GM21576 (cell line): ENCODE data around the gene LCN9.
"Not testable (repeated sequence)": the region's sequence is repeated elsewhere in the genome, so short reads cannot be mapped to it uniquely, and the experiment has no call there.

Experiments used
- ATAC-seq: cut with Tn5 transposase; IDR thresholded peaks from one replicate; pipeline ENCODE4 v1.9.1; 2021; ENCODE audit warnings: mild to moderate bottlenecking, moderate library complexity; ENCODE audit not compliant: unreplicated experiment

The LCN9 gene

DNA sequence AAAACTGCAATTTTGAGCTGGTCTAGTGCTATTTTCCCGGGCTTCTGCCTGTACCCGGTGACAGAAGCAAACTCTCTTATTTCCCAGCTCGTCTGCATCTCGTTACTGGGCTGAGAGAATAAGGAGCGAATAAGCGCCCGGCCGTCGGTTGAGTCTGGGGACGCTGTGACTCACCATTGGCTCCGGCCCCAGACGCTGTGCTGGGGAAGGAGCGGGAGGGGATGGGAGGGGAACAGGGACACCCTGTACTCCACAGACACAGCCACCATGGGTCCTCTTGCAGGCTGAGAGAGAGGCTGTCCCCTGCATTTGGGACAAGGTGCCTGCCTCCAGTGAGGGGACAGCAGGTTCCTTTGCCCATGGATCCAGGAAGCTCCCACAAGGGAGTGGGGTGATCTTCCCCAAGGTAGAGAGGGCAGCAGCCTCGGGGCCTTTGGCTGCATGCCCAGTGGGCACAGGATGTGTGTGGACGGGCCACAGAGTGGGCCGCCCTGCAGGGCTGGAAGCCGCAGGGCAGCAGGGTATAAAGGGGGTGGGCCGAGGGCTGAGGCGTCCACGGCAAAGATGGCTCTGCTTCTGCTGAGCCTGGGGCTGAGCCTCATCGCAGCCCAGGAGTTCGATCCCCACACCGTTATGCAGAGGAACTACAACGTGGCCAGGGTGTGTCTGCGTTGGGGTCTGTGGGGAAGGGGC is at the start of gene LCN9:
Gene LCN9, plus strand, starts transcription at position 552 of the 693 bp plus-strand sequence. Its CDS starts 13 bp downstream, at position 565.
- no peak for ATAC-seq

- ATAC-seq, result no peak
Measured at GRCh38 chr9:135613946-135614805, 48.9 kb upstream of the LCN9 start.

DNA sequence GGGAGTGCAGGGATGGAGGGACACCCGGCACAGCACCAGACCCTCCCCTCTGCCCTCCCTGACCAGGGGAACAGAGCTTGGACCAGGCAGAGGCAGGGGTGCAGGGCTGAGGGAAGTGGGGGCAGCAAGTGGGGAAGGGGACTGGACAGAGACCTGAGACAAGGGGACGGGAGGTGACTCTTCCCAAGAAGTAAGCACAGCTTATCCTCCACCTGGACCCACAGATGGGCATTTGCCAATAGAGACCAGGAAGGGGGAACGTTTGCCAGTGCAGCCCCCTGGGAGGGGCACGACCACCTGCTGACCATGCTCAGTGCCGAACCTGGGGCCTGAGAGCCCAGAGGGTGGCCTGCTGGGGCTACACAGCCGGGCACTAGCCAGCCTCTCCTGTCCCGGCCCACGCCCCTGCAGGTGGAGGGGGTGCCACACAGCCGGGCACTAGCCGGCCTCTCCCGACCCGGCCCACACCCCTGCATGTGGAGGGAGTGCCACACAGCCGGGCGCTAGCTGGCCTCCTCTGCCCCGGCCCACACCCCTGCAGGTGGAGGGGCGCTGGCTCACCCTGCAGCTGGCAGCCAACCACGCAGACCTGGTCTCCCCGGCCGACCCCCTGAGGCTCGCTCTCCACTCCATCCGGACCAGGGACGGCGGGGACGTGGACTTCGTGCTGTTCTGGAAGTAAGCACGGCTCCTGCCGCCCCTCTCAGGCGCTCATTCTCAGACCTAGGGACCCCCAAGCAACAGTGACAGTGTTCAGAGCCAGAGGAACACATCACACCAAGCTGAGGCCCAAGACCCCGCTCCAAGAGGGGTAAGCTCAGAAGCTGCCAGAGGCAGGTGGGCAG is 48.1 kb upstream of the LCN9 start:
- no peak for ATAC-seq

- ATAC-seq, result no peak
Measured at GRCh38 chr9:135615666-135616618, 47.2 kb upstream of the LCN9 start.

DNA sequence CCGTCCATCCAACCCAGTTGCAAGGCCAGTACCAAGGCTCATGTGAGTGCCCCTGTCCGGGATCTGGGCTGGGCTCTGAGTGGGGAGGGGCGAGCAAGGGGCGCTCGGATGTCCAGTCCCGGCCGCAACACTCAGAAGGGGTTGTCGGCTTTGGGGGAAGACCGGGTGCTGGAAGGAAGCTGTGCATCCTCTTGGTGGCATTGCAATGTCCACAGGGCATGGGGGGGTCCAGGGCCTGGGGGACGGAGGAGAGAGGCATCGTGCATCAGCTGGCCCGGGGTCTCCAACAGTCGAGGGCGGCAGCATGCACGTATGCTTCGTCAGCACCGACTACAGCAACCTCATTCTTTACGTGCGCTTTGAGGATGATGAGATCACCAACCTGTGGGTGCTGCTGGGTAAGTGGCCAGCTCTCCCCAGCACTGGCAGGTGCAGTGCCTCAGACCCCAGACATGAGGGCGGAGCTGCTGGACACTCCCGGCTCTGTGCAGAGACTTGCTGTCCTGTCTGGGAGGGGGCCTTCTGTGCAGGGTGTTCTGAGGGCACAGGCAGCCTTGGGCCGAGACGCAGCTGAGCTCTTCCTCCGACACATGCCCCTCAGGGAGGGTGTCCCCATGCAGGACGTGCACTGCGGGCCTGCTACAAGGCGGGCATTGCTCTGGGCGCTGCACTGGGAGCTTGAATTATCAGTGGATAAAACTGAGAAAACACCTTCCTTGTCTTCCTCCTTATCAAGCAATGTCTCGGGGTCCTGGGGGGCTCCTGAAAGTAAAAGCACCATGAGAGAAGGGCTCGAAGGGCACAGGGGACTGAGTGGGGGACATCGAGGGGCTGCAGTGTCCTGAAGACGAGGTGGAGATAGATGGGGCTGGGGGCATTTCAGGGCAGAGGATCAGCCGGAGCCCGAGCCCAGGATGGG is 46.2 kb upstream of the LCN9 start:
- ATAC-seq, result no peak

DNA sequence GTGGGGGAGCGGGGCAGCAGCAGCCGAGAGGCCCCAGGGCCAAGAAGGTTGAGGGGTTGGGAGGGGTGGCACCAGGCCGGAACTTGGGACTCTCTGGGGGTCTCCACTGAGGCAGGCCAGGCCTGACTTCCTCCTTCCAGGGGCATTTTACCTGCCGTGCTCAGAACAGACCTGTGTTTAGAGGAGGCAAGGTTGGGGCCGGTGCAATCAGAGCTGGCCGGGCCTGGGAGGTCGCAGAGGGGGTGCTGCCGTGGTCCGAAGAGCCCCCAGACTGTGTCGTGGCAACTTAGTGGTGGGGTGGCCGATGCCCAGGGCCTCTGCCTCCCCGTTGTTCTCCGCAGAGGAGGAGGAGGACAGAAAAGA is 45.6 kb upstream of the LCN9 start:
- no peak for ATAC-seq

DNA sequence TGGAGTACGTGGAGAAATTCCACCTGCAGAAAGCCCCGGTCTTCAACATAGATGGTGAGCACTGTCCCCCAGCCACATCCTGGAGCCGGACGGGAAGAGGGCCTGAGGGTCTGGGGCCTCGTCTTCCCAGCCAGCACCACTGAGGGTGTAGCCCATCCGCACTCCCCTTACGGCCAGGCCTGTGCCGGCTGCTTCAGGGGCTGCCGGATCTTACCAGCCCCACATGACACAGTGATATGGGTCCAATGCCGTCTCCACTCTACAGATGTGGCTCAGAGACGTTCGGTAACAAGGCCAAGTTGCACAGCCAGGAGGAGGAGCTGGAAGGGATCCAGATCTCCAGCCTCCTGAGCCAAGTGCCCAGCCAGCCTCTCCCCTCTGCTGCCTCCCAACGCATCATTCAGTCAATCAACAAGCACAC is 45.1 kb upstream of the LCN9 start:
- no peak for ATAC-seq

DNA sequence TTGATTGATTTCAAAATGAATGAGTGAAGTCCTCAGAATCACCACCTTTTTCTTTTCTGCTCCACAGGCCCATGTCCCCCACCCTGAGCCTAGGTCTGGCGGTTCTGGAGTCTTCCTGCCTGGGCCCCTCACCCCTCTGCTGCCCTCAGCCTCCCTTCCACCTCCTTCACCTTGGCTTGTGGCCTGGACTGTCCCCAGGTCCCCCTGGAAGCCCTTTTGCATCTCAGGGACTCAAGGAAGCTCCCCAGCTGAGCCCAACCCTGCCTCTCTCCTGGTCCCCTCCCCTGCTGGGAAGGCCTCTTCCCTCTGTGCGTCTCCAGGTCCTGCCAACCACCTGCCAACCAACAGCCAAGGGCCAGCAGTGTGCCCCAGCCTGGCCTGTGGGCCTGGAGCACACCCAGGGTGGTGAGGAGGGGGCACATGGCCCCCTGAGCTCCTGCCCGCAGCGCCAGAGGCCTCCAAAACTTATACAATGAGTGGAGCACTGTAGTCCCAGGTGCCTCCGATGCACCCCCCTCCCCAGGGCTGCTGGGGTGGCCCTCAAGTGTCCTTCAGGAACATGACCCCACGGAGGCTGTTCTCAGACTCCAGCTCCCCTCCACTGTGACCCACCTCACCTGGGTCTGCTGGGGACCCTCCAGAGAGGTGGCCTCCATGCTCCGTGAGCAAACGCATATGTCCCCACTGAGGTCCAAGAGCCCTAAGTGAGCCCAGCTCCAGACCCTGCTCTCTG is 44.1 kb upstream of the LCN9 start:
- no peak for ATAC-seq

- no peak for ATAC-seq
Measured at GRCh38 chr9:135619599-135619886, 43.6 kb upstream of the LCN9 start.

GRCh38 chr9:135620558-135620957 is 42.6 kb upstream of the LCN9 start:
- ATAC-seq, result no peak

- no peak for ATAC-seq
Measured at GRCh38 chr9:135622415-135623020, 40.6 kb upstream of the LCN9 start.

- ATAC-seq, result no peak
Measured at GRCh38 chr9:135624282-135624681, 38.8 kb upstream of the LCN9 start.

- ATAC-seq, result no peak
Measured at GRCh38 chr9:135632841-135633240, 30.3 kb upstream of the LCN9 start.

DNA sequence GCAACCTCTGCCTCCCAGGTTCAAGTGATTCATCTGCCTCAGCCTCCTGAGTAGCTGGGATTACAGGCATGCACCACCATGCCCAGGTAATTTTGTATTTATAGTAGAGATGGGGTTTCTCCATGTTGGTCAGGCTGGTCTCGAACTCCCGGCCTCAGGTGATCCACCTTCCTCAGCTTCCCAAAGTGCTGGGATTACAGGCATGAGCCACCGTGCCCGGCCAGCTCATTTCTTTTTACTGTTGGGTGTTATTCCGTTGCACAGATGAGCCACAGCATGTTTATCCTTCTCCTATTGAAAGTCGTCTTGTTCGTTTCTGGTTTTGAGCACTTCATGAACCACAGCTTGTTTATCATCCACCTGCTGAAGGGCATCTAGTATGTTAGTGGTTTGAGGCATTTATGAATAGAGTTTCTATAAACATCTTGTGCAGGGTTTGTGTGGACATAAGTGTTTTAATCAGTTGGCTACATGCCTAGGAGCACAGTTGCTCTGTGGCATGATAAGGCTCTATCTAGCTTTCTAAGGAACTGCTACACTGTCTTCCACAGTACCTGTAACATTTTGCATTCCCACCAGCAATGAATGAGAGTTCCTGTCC is 26.1 kb upstream of the LCN9 start:
- not testable (repeated sequence) for ATAC-seq

DNA sequence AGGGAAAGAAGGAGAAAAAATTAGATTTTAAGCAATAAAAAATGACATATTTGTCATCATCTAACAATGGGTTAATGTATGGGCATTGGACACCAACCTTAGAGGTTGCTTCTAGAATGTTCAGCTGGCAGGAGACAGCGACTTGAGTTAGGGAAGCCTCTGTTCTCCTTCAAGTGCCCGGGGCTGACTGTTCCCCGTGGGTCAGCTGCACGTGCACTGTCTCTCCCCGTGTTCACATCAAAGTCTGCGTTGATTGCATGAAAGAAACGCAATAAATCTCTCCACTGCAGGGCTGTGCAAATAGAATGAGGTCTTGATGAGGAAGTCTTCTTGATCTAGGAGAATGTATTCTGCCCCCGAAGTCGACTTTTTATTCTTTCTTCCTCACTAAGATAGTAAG is 23.9 kb upstream of the LCN9 start, which contains the start of gene GLT6D1:
Gene GLT6D1, minus strand, starts transcription at position 345 of the 400 bp plus-strand sequence. CDS start 353 bp downstream, outside the sequence.
- no peak for ATAC-seq

GRCh38 chr9:135641047-135641446 is 22.1 kb upstream of the LCN9 start:
- no peak for ATAC-seq

GRCh38 chr9:135641745-135642144 is 21.4 kb upstream of the LCN9 start:
- no peak for ATAC-seq
